CD14-positive monocyte (primary cell): ENCODE data around the gene NIN. TPM values are rescaled to one million over a fixed set of nuclear protein-coding genes. Genes with fewer than 3 reads are reported as not detected.

ENCODE experiments used
- DNase-seq, 3 donors: peaks; one replicate each; pipeline ENCODE4 v3.0.0-alpha.2; 2011 to 2022
- H2AFZ ChIP-seq: 2 replicates; pipeline ENCODE4 v1.6.0; 2012; ENCODE audit warnings: mild to moderate bottlenecking, low read depth, low read length, inconsistent platforms; ENCODE audit not compliant: insufficient read depth, poor library complexity, severe bottlenecking
- H3K27ac ChIP-seq, 2 donors: 1 replicate in 1 of 2; 2 replicates in 1 of 2; pipeline ENCODE4 v1.5.1; 2012 to 2013; ENCODE audit warnings: low read length in 2 of 2, control low read depth in 1 of 2, inconsistent platforms in 1 of 2, low read depth in 1 of 2, mild to moderate bottlenecking in 1 of 2
- H3K27me3 ChIP-seq, 2 donors: one replicate each; pipeline versions ENCODE4 v1.6.0 to v1.6.1; 2011 to 2013; ENCODE audit warnings: low read length in 2 of 2; ENCODE audit not compliant: control insufficient read depth in 2 of 2, insufficient read depth in 2 of 2
- H3K36me3 ChIP-seq, 2 donors: replicated peaks in 1 of 2; 1 replicate in 1 of 2; 2 replicates in 1 of 2; pipeline versions ENCODE4 v1.5.1 to v1.6.1; 2012 to 2013; ENCODE audit warnings: low read length in 2 of 2, control low read depth in 1 of 2, inconsistent platforms in 1 of 2, mild to moderate bottlenecking in 1 of 2; ENCODE audit not compliant: insufficient read depth in 2 of 2, control insufficient read depth in 1 of 2
- H3K4me1 ChIP-seq, 2 donors: 1 replicate in 1 of 2; 2 replicates in 1 of 2; pipeline versions ENCODE4 v1.5.1 to v1.6.1; 2012 to 2013; ENCODE audit warnings: low read length in 2 of 2, control low read depth in 1 of 2, inconsistent platforms in 1 of 2, mild to moderate bottlenecking in 1 of 2, moderate library complexity in 1 of 2; ENCODE audit not compliant: insufficient read depth in 2 of 2, control insufficient read depth in 1 of 2
- H3K4me2 ChIP-seq: replicated peaks from 2 replicates; pipeline ENCODE3; 2012; ENCODE audit warnings: low read length, moderate library complexity, mild to moderate bottlenecking; ENCODE audit not compliant: poor library complexity, severe bottlenecking; ENCODE audit errors: extremely low read depth
- H3K4me3 ChIP-seq, 3 experiments: fragments of 200-600 bp in 1 of 3; sonication (generic) in 1 of 3; replicated peaks in 1 of 3; 1 replicate in 2 of 3; 2 replicates in 1 of 3; pipeline ENCODE4 v1.5.1; 2011 to 2013; ENCODE audit warnings: low read length in 3 of 3, mild to moderate bottlenecking in 3 of 3, control low read depth in 2 of 3, low read depth in 2 of 3, inconsistent platforms in 1 of 3, moderate library complexity in 1 of 3
- H3K79me2 ChIP-seq: 2 replicates; pipeline ENCODE4 v1.6.0; 2012; ENCODE audit warnings: mild to moderate bottlenecking, control low read depth, inconsistent platforms, low read length, moderate library complexity; ENCODE audit not compliant: insufficient read depth
- H3K9ac ChIP-seq: 2 replicates; pipeline ENCODE4 v1.6.0; 2017; ENCODE audit warnings: low read length, mild to moderate bottlenecking; ENCODE audit not compliant: insufficient read depth, poor library complexity, severe bottlenecking
- H3K9me3 ChIP-seq, 2 donors: replicated peaks in 1 of 2; 1 replicate in 1 of 2; 2 replicates in 1 of 2; pipeline versions ENCODE4 v1.5.1 to v1.6.1; 2012 to 2013; ENCODE audit warnings: low read length in 2 of 2, control low read depth in 1 of 2; ENCODE audit not compliant: control insufficient read depth in 1 of 2, insufficient read depth in 1 of 2
- H4K20me1 ChIP-seq: 2 replicates; pipeline ENCODE4 v1.6.0; 2012; ENCODE audit warnings: mild to moderate bottlenecking, low read length, control low read depth, moderate library complexity; ENCODE audit not compliant: insufficient read depth
- H3K27ac Mint-ChIP-seq, 7 donors: one replicate each; pipeline ENCODE4 v1.8.0; 2020; ENCODE audit warnings: mild to moderate bottlenecking in 7 of 7, mixed read lengths in 7 of 7, moderate library complexity in 6 of 7, inconsistent platforms in 2 of 7
- H3K27me3 Mint-ChIP-seq, 3 donors: one replicate each; pipeline ENCODE4 v1.8.0; 2021 to 2022; ENCODE audit warnings: low read depth in 3 of 3, mild to moderate bottlenecking in 3 of 3, mixed read lengths in 3 of 3, moderate library complexity in 3 of 3, inconsistent platforms in 1 of 3
- H3K36me3 Mint-ChIP-seq, 2 donors: one replicate each; pipeline ENCODE4 v1.8.0; 2020; ENCODE audit warnings: mixed read lengths in 2 of 2, inconsistent platforms in 1 of 2, mild to moderate bottlenecking in 1 of 2
- H3K4me1 Mint-ChIP-seq: one replicate; pipeline ENCODE4 v1.8.0; 2020; ENCODE audit warnings: mild to moderate bottlenecking, mixed read lengths
- H3K4me3 Mint-ChIP-seq, 2 donors: one replicate each; pipeline ENCODE4 v1.8.0; 2020; ENCODE audit warnings: mild to moderate bottlenecking in 2 of 2, mixed read lengths in 2 of 2, moderate library complexity in 1 of 2
- H3K9me3 Mint-ChIP-seq, 7 donors: one replicate each; pipeline ENCODE4 v1.8.0; 2020 to 2022; ENCODE audit warnings: mixed read lengths in 7 of 7, mild to moderate bottlenecking in 6 of 7, moderate library complexity in 6 of 7, inconsistent platforms in 2 of 7
- WGBS: methylation state at CpG from one replicate; pipeline ENCODE4 v1.1.5; 2013; ENCODE audit warnings: missing lambda C conversion rate; ENCODE audit not compliant: insufficient coverage; 5-methylcytosine and 5-hydroxymethylcytosine counted together
- intact Hi-C, 2 donors: fragments of 100-400 bp; cut with micrococcal nuclease; formaldehyde crosslinking; loops; one replicate each; pipeline versions ENCODE4 v1.15.0 to v1.15.1; 2023
- polyA plus RNA-seq, 3 donors: library from polyadenylated mRNA; depleted of rRNA in 1 of 3; unstranded in 2 of 3; stranded (reverse) in 1 of 3; fragments of 300-500 nt in 2 of 3; fragments of >200 nt in 1 of 3; fragmentation: Illumina TruSeq in 2 of 3; gene quantifications; 1 replicate in 2 of 3; 2 replicates in 1 of 3; pipeline ENCODE4 v1.2.3, GENCODE V29; 2012 to 2021
- TF ChIP-seq, protein P1 (sequence below): fragments of 200-600 bp; IDR thresholded peaks from one replicate; pipeline ENCODE4 v1.8.0; 2022; ENCODE audit warnings: antibody characterized with exemption, mild to moderate bottlenecking

Gene NIN
- polyA plus RNA-seq, 3 donors, result 15.3 to 29.1 (median 26.5) TPM

DNA sequence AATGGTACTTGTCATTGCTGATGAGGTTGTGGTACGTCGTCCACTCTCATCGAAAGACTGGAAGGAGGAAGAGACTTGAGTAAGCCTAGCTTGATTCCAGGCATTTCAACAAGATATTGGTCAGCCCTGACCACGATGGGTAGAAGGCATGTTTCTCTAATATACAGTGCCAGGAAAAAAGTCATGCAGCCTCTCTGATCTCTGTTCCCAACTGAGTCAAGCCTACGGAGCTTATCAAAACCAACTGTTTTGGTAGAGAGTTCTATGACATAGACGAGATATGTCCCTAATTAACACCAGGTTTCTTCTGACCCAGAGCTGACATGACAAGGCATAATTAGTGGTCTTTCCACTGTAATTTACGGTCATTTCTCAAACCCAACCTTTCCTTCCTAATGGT, 58.5 kb downstream of the NIN start:
- H4K20me1 ChIP-seq, result peaks cover 38% of the 10 kb centered on the region
- TF ChIP-seq, protein P1, sequence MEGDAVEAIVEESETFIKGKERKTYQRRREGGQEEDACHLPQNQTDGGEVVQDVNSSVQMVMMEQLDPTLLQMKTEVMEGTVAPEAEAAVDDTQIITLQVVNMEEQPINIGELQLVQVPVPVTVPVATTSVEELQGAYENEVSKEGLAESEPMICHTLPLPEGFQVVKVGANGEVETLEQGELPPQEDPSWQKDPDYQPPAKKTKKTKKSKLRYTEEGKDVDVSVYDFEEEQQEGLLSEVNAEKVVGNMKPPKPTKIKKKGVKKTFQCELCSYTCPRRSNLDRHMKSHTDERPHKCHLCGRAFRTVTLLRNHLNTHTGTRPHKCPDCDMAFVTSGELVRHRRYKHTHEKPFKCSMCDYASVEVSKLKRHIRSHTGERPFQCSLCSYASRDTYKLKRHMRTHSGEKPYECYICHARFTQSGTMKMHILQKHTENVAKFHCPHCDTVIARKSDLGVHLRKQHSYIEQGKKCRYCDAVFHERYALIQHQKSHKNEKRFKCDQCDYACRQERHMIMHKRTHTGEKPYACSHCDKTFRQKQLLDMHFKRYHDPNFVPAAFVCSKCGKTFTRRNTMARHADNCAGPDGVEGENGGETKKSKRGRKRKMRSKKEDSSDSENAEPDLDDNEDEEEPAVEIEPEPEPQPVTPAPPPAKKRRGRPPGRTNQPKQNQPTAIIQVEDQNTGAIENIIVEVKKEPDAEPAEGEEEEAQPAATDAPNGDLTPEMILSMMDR, result no peak
- H3K4me2 ChIP-seq, result no peak overlapping the region
- Mint-ChIP-seq H3K27ac (peak overlapping the region in 2 of 7 donors; percentile 3 to 54), H3K9me3 (no peaks in the 10 kb centered on the region), H3K36me3 (peaks cover 88 to 93% of the 10 kb centered on the region in 2 donors), H3K27me3 (no peaks in the 10 kb centered on the region), H3K4me3 (no peak overlapping the region), H3K4me1 (no peaks in the 10 kb centered on the region)
- H3K36me3 ChIP-seq, result peaks cover 94 to 98% of the 10 kb centered on the region in 2 donors
- no peaks in the 10 kb centered on the region for H3K4me1 ChIP-seq
- no peak for DNase-seq
- no peak overlapping the region for H2AFZ ChIP-seq
- H3K9me3 ChIP-seq, result no peaks in the 10 kb centered on the region
- intact Hi-C loops, result loop anchor here in 1 of 2 donors (10.0 kb wide), 1 partner anchor 238 kb away; the partner anchor contains the start of gene MAP4K5
- peak overlapping the region in 1 of 2 donors; percentile 16 for H3K27ac ChIP-seq
- H3K79me2 ChIP-seq, result peaks cover 4% of the 10 kb centered on the region
- 67% methylated on average over 3 of the region's 7 CpGs for WGBS
- H3K27me3 ChIP-seq, result no peaks in the 10 kb centered on the region
- H3K9ac ChIP-seq, result no peak overlapping the region
- no peak overlapping the region for H3K4me3 ChIP-seq

DNA sequence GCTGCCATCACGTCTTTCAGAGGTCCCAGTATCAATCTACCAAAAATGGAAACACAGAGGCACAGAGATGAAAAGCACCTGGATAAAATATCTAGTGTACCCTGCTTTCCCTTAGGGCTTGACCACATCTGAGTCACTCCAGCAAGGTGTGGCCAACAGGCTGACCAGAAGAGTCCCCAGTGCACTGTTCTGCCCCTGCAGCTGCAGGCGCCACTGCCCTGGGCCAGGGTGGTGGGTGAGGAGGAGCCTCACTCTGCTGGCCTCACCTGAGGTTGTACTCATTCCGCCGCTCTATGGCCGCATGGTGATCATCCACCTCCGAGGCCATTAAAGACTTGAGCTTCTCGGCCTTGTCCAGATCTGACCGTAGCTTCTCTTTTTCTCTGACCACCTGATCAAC, 60.4 kb downstream of the NIN start:
- peak overlapping the region in 2 of 7 donors; percentile 16 to 32 for H3K27ac Mint-ChIP-seq
- intact Hi-C loops, result loop anchor here in 1 of 2 donors (10.0 kb wide), 1 partner anchor 236 kb away; the partner anchor contains the start of gene MAP4K5

More for the DNA sequence above, 60.4 kb downstream of the NIN start:
- no peaks in the 10 kb centered on the region for H3K27me3 Mint-ChIP-seq
- H3K9me3 ChIP-seq, result no peaks in the 10 kb centered on the region
- no peaks in the 10 kb centered on the region for H3K27me3 ChIP-seq
- H3K36me3 ChIP-seq, result peaks cover 93 to 99% of the 10 kb centered on the region in 2 donors
- DNase-seq, result no peak
- H3K4me1 ChIP-seq, result no peaks in the 10 kb centered on the region
- no peaks in the 10 kb centered on the region for H3K4me1 Mint-ChIP-seq
- H4K20me1 ChIP-seq, result peaks cover 45% of the 10 kb centered on the region
- TF ChIP-seq, protein P1, result no peak
- H3K4me3 Mint-ChIP-seq, result no peak overlapping the region
- no peak overlapping the region for H3K9ac ChIP-seq
- H3K27ac ChIP-seq, result no peak overlapping the region
- no peaks in the 10 kb centered on the region for H3K79me2 ChIP-seq
- peaks cover 77 to 88% of the 10 kb centered on the region in 2 donors for H3K36me3 Mint-ChIP-seq
- no peak overlapping the region for H2AFZ ChIP-seq
- H3K4me2 ChIP-seq, result no peak overlapping the region
- WGBS, result 95% methylated on average over 7 of the region's 8 CpGs
- H3K4me3 ChIP-seq, result no peak overlapping the region
- H3K9me3 Mint-ChIP-seq, result no peaks in the 10 kb centered on the region
